Endothelial cell of umbilical vein (primary cell): Measurements from ENCODE around the gene MS4A14. TPM values are rescaled to one million over a fixed set of nuclear protein-coding genes. Genes with fewer than 3 reads are reported as not detected.

Experiments
- BruUV-seq: library from RNA; stranded (reverse); fragments of 400-500 nt; replicated peaks from 2 replicates; lab custom pipeline; 2021; lab: Mats Ljungman, UMichigan
- CTCF ChIA-PET: fragments of 300-600, 350-600 bp; sonication (Branson Sonifier 250); formaldehyde crosslinking; loops from one replicate; lab custom pipeline; 2021; ENCODE audit warnings: antibody characterized with exemption, inconsistent platforms; lab: Charles Lee
- POLR2A ChIA-PET: fragments of 300-600, 350-600 bp; sonication (Branson Sonifier 250); formaldehyde crosslinking; loops from one replicate; lab custom pipeline; 2021; ENCODE audit warnings: antibody characterized with exemption, inconsistent platforms; lab: Charles Lee
- DNase-seq: peaks from one replicate; pipeline ENCODE4 v3.0.0-alpha.2; 2011; ENCODE audit warnings: low read depth, low spot score
- FAIRE-seq: peaks from 2 replicates; lab custom pipeline; 2011; peaks lifted over from hg19 to GRCh38; lab: Jason Lieb, UNC
- H2AFZ ChIP-seq: 2 replicates; pipeline ENCODE4 v1.6.0; 2012; ENCODE audit warnings: low read depth, low read length, control low read depth, inconsistent platforms
- H3K27ac ChIP-seq: 2 replicates; pipeline ENCODE4 v1.5.1; 2011; ENCODE audit warnings: low read depth, mild to moderate bottlenecking, control low read depth, low read length, moderate library complexity; ENCODE audit not compliant: insufficient read depth
- H3K27me3 ChIP-seq, 2 experiments: 2 replicates each; pipeline versions ENCODE4 v1.6.0 to v1.6.1; 2011; ENCODE audit warnings: low read length in 2 of 2, mixed read lengths in 1 of 2; ENCODE audit not compliant: control insufficient read depth in 2 of 2, insufficient read depth in 2 of 2
- H3K36me3 ChIP-seq, 2 experiments: 2 replicates in 1 of 2; 3 replicates in 1 of 2; pipeline ENCODE4 v1.5.1; 2011; ENCODE audit warnings: low read length in 2 of 2, mild to moderate bottlenecking in 1 of 2, moderate library complexity in 1 of 2; ENCODE audit not compliant: control insufficient read depth in 2 of 2, insufficient read depth in 2 of 2; ENCODE audit errors: extremely low read depth in 1 of 2
- H3K4me1 ChIP-seq: 3 replicates; pipeline ENCODE4 v1.5.1; 2011; ENCODE audit warnings: mild to moderate bottlenecking, low read length; ENCODE audit not compliant: control insufficient read depth, insufficient read depth; ENCODE audit errors: extremely low read depth
- H3K4me2 ChIP-seq: 2 replicates; pipeline ENCODE4 v1.6.1; 2011; ENCODE audit warnings: low read length, control low read depth, mixed read lengths; ENCODE audit not compliant: insufficient read depth
- H3K4me3 ChIP-seq, 3 experiments: fragments of 200-600 bp in 1 of 3; sonication (generic), shearing (Covaris generic) in 1 of 3; replicated peaks in 1 of 3; 2 replicates each; pipeline ENCODE4 v1.5.1; 2011 to 2016; ENCODE audit warnings: control low read depth in 3 of 3, low read length in 3 of 3, mild to moderate bottlenecking in 2 of 3, inconsistent platforms in 1 of 3, low read depth in 1 of 3, moderate library complexity in 1 of 3; ENCODE audit not compliant: insufficient read depth in 1 of 3
- H3K79me2 ChIP-seq: 2 replicates; pipeline ENCODE4 v1.6.0; 2012; ENCODE audit warnings: low read length, inconsistent platforms; ENCODE audit not compliant: control insufficient read depth, insufficient read depth
- H3K9ac ChIP-seq: replicated peaks from 2 replicates; pipeline ENCODE3; 2011; ENCODE audit warnings: low read length, control low read depth; ENCODE audit not compliant: insufficient read depth; ENCODE audit errors: extremely low read depth
- H3K9me1 ChIP-seq: replicated peaks from 3 replicates; pipeline ENCODE4 v1.6.0; 2011; ENCODE audit warnings: mild to moderate bottlenecking, low read length; ENCODE audit not compliant: control insufficient read depth, insufficient read depth; ENCODE audit errors: extremely low read depth
- H3K9me3 ChIP-seq: replicated peaks from 2 replicates; pipeline ENCODE4 v1.5.1; 2012; ENCODE audit warnings: low read length, inconsistent platforms; ENCODE audit not compliant: control insufficient read depth, insufficient read depth
- H4K20me1 ChIP-seq: replicated peaks from 2 replicates; pipeline ENCODE3; 2011; ENCODE audit warnings: mild to moderate bottlenecking, low read length; ENCODE audit not compliant: control insufficient read depth, insufficient read depth; ENCODE audit errors: extremely low read depth
- EZH2 ChIP-seq: IDR thresholded peaks from 2 replicates; pipeline ENCODE4 v1.6.1; 2012; ENCODE audit warnings: borderline replicate concordance, low read depth, mild to moderate bottlenecking, moderate library complexity, low read length, inconsistent platforms; ENCODE audit not compliant: severe bottlenecking
- FOS ChIP-seq: IDR thresholded peaks from 2 replicates; pipeline ENCODE4 v1.6.1; 2011; ENCODE audit warnings: mild to moderate bottlenecking, low read length, moderate library complexity, borderline replicate concordance; ENCODE audit not compliant: insufficient read depth
- GATA2 ChIP-seq: IDR thresholded peaks from 2 replicates; pipeline ENCODE4 v1.7.0; 2011; ENCODE audit warnings: low read depth, mild to moderate bottlenecking, moderate library complexity, mixed read lengths, low read length; ENCODE audit not compliant: insufficient read length, insufficient read depth
- JUN ChIP-seq: IDR thresholded peaks from 2 replicates; pipeline ENCODE4 v1.6.1; 2011; ENCODE audit warnings: borderline replicate concordance, low read depth; ENCODE audit not compliant: insufficient read length, insufficient read depth
- MYC ChIP-seq: IDR thresholded peaks from one replicate; pipeline ENCODE4 v1.6.1; 2011; ENCODE audit warnings: mild to moderate bottlenecking, low read depth, low read length
- POLR2A ChIP-seq: IDR thresholded peaks from 2 replicates; pipeline ENCODE4 v1.6.1; 2012; ENCODE audit warnings: low read depth, mild to moderate bottlenecking, control low read depth, low read length
- POLR2AphosphoS5 ChIP-seq: IDR thresholded peaks from 2 replicates; pipeline ENCODE4 v1.6.1; 2012; ENCODE audit warnings: low read depth, mild to moderate bottlenecking, control low read depth, low read length, moderate library complexity; ENCODE audit not compliant: insufficient read depth
- dilution Hi-C: fragments of 300-500 bp; cut with MboI; formaldehyde crosslinking; loops from one replicate; pipeline ENCODE4 v1.15.0; 2019; ENCODE audit warnings: low sequenced_read_pairs; ENCODE audit not compliant: extremely low pct_ligation_motif_present
- intact Hi-C: fragments of 100-400 bp; cut with micrococcal nuclease; formaldehyde crosslinking; loops from one replicate; pipeline ENCODE4 v1.10.0; 2022
- polyA plus RNA-seq, 4 experiments: library from polyadenylated mRNA; depleted of rRNA in 3 of 4; stranded (reverse) in 3 of 4; unstranded in 1 of 4; fragments of >200 nt; gene quantifications; 2 replicates each; pipeline versions ENCODE4 v1.2.1 to v1.2.3, GENCODE V29; 2011 to 2012; ENCODE audit warnings: missing spikeins in 1 of 4
- total RNA-seq: library from RNA; stranded (reverse); gene quantifications from 2 replicates; pipeline ENCODE4 v1.2.3, GENCODE V29; 2021
- TF ChIP-seq, protein P1 (sequence below): IDR thresholded peaks from 2 replicates; pipeline ENCODE4 v1.6.1; 2011; ENCODE audit not compliant: insufficient read depth, insufficient read length
- TF ChIP-seq, protein P2 (sequence below), 2 donors: IDR thresholded peaks; 1 replicate in 1 of 2; 2 replicates in 1 of 2; pipeline ENCODE4 v1.5.1; 2011; ENCODE audit warnings: low read length in 2 of 2, mild to moderate bottlenecking in 2 of 2, moderate library complexity in 2 of 2, control low read depth in 1 of 2, inconsistent platforms in 1 of 2, low read depth in 1 of 2; ENCODE audit not compliant: insufficient read depth in 1 of 2; ENCODE audit errors: extremely low read depth in 1 of 2

MS4A14 gene
- total and polyA plus RNA-seq, 2 donors (not counting 3 experiments of a cell fraction or from before 2014, with no cell fraction given), result not detected

DNA sequence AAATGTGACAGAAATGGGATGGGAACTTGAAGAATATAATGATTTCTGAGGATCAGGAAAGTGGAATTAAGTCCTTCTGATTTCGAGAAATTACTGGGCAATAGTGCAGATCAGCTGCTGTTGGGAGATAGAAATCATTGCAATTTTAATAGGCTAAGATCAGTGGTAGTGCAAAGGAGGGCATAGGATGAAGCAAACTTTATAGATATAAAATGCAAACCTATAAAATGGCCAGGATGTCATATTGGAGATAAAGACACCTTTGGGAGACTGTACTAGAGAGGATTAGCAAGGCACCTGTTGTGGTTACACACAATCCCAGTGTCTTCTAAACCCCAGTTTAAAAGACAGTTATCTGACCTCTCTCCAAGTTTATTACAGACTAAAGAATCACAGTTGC lies 24.4 kb upstream of the MS4A14 start:
- intact Hi-C loops, result loop anchor here (2.0 kb wide), 1 partner anchor 203 kb away; no protein-coding TSS in a partner anchor
- FAIRE-seq, result no peak
- dilution Hi-C loops, result no loop called here

More for the DNA sequence above, 24.4 kb upstream of the MS4A14 start:
- Histone ChIP-seq H4K20me1 (no peaks in the 10 kb centered on the region), H3K27me3 (peaks cover 3 to 6% of the 10 kb centered on the region in 2 experiments), H3K9ac (no peak overlapping the region), H3K79me2 (no peaks in the 10 kb centered on the region), H3K36me3 (no peaks in the 10 kb centered on the region), H3K4me1 (peaks cover 16% of the 10 kb centered on the region), H3K4me2 (no peak overlapping the region), H3K27ac (no peak overlapping the region), H3K4me3 (no peak overlapping the region), H2AFZ (no peak overlapping the region), H3K9me1 (no peaks in the 10 kb centered on the region), H3K9me3 (no peaks in the 10 kb centered on the region)
- BruUV-seq, result no TSS peak
- no peak for DNase-seq
- POLR2A ChIA-PET, result no interaction called here
- CTCF ChIA-PET, result interaction anchor here (1.9 to 3.4 kb wide), 2 partner anchors 9 to 38 kb away, joined by 6 to 25 read pairs; no protein-coding TSS in a partner anchor
- TF ChIP-seq, protein P1, sequence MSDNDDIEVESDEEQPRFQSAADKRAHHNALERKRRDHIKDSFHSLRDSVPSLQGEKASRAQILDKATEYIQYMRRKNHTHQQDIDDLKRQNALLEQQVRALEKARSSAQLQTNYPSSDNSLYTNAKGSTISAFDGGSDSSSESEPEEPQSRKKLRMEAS, result no peak
- TF ChIP-seq MYC (no peak), POLR2A (no peak), GATA2 (no peak), POLR2AphosphoS5 (no peak), EZH2 (no peak), JUN (no peak), FOS (no peak)
- TF ChIP-seq, protein P2, sequence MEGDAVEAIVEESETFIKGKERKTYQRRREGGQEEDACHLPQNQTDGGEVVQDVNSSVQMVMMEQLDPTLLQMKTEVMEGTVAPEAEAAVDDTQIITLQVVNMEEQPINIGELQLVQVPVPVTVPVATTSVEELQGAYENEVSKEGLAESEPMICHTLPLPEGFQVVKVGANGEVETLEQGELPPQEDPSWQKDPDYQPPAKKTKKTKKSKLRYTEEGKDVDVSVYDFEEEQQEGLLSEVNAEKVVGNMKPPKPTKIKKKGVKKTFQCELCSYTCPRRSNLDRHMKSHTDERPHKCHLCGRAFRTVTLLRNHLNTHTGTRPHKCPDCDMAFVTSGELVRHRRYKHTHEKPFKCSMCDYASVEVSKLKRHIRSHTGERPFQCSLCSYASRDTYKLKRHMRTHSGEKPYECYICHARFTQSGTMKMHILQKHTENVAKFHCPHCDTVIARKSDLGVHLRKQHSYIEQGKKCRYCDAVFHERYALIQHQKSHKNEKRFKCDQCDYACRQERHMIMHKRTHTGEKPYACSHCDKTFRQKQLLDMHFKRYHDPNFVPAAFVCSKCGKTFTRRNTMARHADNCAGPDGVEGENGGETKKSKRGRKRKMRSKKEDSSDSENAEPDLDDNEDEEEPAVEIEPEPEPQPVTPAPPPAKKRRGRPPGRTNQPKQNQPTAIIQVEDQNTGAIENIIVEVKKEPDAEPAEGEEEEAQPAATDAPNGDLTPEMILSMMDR (IDR thresholded peaks at IDR 0.05; ENCODE audit: extremely low read depth in 1 of 2, insufficient read depth in 1 of 2, low read depth in 1 of 2, low read length in 2 of 2), result no peak
